Keratinocyte (primary cell): ENCODE results near the gene MAP7. TPM values are rescaled to one million over a fixed set of nuclear protein-coding genes. Genes with fewer than 3 reads are reported as not detected.

Experiments
- DNase-seq: peaks from one replicate; pipeline ENCODE4 v3.0.0-alpha.2; 2011; ENCODE audit warnings: low read depth, missing footprints, low spot score
- FAIRE-seq: peaks from 2 replicates; lab custom pipeline; 2011; peaks lifted over from hg19 to GRCh38; lab: Jason Lieb, UNC
- H2AFZ ChIP-seq: 2 replicates; pipeline ENCODE4 v1.6.0; 2012; ENCODE audit warnings: low read length, control low read depth, inconsistent platforms; ENCODE audit not compliant: control insufficient read depth
- H3K27ac ChIP-seq: 2 replicates; pipeline ENCODE4 v1.5.1; 2011; ENCODE audit warnings: low read length; ENCODE audit not compliant: control insufficient read depth, insufficient read depth
- H3K27me3 ChIP-seq: 3 replicates; pipeline ENCODE4 v1.6.0; 2011; ENCODE audit warnings: low read length; ENCODE audit not compliant: control insufficient read depth, insufficient read depth; ENCODE audit errors: extremely low read depth
- H3K36me3 ChIP-seq, 2 experiments: 2 replicates in 1 of 2; 3 replicates in 1 of 2; pipeline ENCODE4 v1.5.1; 2011; ENCODE audit warnings: low read length in 2 of 2, mild to moderate bottlenecking in 1 of 2; ENCODE audit not compliant: control insufficient read depth in 2 of 2, insufficient read depth in 2 of 2; ENCODE audit errors: extremely low read depth in 1 of 2
- H3K4me1 ChIP-seq: 3 replicates; pipeline ENCODE4 v1.5.1; 2011; ENCODE audit warnings: low read length; ENCODE audit not compliant: control insufficient read depth, insufficient read depth; ENCODE audit errors: extremely low read depth
- H3K4me2 ChIP-seq: 3 replicates; pipeline ENCODE4 v1.6.0; 2011; ENCODE audit warnings: low read depth, low read length; ENCODE audit not compliant: control insufficient read depth, insufficient read depth; ENCODE audit errors: extremely low read depth
- H3K4me3 ChIP-seq, 3 experiments: fragments of 200-600 bp in 1 of 3; sonication (generic) in 1 of 3; 2 replicates in 2 of 3; 3 replicates in 1 of 3; pipeline ENCODE4 v1.5.1; 2011 to 2016; ENCODE audit warnings: low read length in 3 of 3, mild to moderate bottlenecking in 3 of 3, control low read depth in 2 of 3, inconsistent platforms in 1 of 3, low read depth in 1 of 3, mixed read lengths in 1 of 3, mixed run types in 1 of 3, moderate library complexity in 1 of 3; ENCODE audit not compliant: control insufficient read depth in 2 of 3, insufficient read depth in 2 of 3; ENCODE audit errors: extremely low read depth in 1 of 3
- H3K79me2 ChIP-seq: 2 replicates; pipeline ENCODE4 v1.6.0; 2012; ENCODE audit warnings: low read length; ENCODE audit not compliant: control insufficient read depth, insufficient read depth
- H3K9ac ChIP-seq: 3 replicates; pipeline ENCODE4 v1.6.0; 2011; ENCODE audit warnings: low read length; ENCODE audit not compliant: control insufficient read depth, insufficient read depth; ENCODE audit errors: extremely low read depth
- H3K9me1 ChIP-seq: 3 replicates; pipeline ENCODE4 v1.6.0; 2011; ENCODE audit warnings: low read length; ENCODE audit not compliant: control insufficient read depth, insufficient read depth; ENCODE audit errors: extremely low read depth
- H3K9me3 ChIP-seq: 2 replicates; pipeline ENCODE4 v1.5.1; 2012; ENCODE audit warnings: low read depth, low read length; ENCODE audit not compliant: control insufficient read depth
- H4K20me1 ChIP-seq: 3 replicates; pipeline ENCODE4 v1.6.0; 2011; ENCODE audit warnings: low read length; ENCODE audit not compliant: control insufficient read depth, insufficient read depth; ENCODE audit errors: extremely low read depth
- EZH2 ChIP-seq: IDR thresholded peaks from one replicate; pipeline ENCODE4 v1.6.1; 2012; ENCODE audit warnings: inconsistent platforms, mild to moderate bottlenecking, low read length, moderate library complexity
- dilution Hi-C: fragments of 300-500 bp; cut with MboI; formaldehyde crosslinking; loops from one replicate; pipeline ENCODE4 v1.7.0; 2020; ENCODE audit warnings: low sequenced_read_pairs; ENCODE audit not compliant: extremely low pct_ligation_motif_present
- polyA plus RNA-seq, 5 experiments: library from polyadenylated mRNA; depleted of rRNA in 3 of 5; stranded (reverse) in 3 of 5; stranded (forward) in 1 of 5; unstranded in 1 of 5; fragments of >200 nt; gene quantifications; 1 replicate in 1 of 5; 2 replicates in 3 of 5; 3 replicates in 1 of 5; pipeline versions ENCODE4 v1.2.1 to v1.2.3, GENCODE V29; 2011 to 2012; ENCODE audit warnings: missing spikeins in 2 of 5, low read depth in 1 of 5, low replicate concordance in 1 of 5
- TF ChIP-seq, protein P1 (sequence below), 3 experiments: IDR thresholded peaks in 1 of 3; conservative IDR thresholded peaks in 1 of 3; optimal IDR thresholded peaks in 1 of 3; 2 replicates in 2 of 3; 3 replicates in 1 of 3; pipeline versions ENCODE3 to v1.5.1; 2011; ENCODE audit warnings: low read length in 3 of 3, mild to moderate bottlenecking in 3 of 3, moderate library complexity in 2 of 3, control low read depth in 1 of 3, inconsistent platforms in 1 of 3; ENCODE audit not compliant: insufficient read depth in 2 of 3; ENCODE audit errors: extremely low read depth in 1 of 3

The MAP7 gene
- polyA plus RNA-seq, 1 donor (not counting 4 experiments of a cell fraction or from before 2014, with no cell fraction given): 11.8 TPM

DNA sequence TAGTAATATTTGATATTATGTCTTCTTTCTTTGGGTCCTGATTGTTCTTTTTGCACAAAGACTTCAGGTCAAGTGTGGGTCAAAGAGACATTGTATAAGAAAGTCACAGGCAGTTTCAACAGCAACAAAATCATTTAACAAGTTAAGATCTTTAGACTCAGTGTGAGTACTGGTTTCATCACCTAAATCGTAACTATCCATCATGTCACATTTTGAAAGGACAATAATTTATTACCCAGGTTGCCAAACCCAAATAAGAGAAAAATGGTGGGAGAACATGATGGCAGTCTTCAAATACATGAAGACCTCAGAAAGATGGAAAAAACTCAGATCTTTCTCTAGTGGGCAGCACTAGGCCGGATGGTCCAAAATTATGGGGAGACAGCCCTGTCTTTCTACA lies 205.1 kb downstream of the MAP7 start:
- Histone ChIP-seq H4K20me1 (no peaks in the 10 kb centered on the region), H3K36me3 (peaks cover 0 to 10% of the 10 kb centered on the region in 2 experiments), H3K4me2 (no peak overlapping the region), H3K4me1 (peaks cover 8% of the 10 kb centered on the region), H3K9me1 (no peaks in the 10 kb centered on the region), H3K4me3 (no peak overlapping the region), H3K27ac (no peak overlapping the region), H3K79me2 (no peaks in the 10 kb centered on the region), H3K9ac (no peak overlapping the region), H3K9me3 (no peaks in the 10 kb centered on the region), H2AFZ (no peak overlapping the region), H3K27me3 (no peaks in the 10 kb centered on the region)
- no peak for TF ChIP-seq EZH2
- TF ChIP-seq, protein P1, sequence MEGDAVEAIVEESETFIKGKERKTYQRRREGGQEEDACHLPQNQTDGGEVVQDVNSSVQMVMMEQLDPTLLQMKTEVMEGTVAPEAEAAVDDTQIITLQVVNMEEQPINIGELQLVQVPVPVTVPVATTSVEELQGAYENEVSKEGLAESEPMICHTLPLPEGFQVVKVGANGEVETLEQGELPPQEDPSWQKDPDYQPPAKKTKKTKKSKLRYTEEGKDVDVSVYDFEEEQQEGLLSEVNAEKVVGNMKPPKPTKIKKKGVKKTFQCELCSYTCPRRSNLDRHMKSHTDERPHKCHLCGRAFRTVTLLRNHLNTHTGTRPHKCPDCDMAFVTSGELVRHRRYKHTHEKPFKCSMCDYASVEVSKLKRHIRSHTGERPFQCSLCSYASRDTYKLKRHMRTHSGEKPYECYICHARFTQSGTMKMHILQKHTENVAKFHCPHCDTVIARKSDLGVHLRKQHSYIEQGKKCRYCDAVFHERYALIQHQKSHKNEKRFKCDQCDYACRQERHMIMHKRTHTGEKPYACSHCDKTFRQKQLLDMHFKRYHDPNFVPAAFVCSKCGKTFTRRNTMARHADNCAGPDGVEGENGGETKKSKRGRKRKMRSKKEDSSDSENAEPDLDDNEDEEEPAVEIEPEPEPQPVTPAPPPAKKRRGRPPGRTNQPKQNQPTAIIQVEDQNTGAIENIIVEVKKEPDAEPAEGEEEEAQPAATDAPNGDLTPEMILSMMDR (optimal IDR thresholded peaks at IDR 0.05 in 1 of 3, IDR thresholded peaks at IDR 0.05 in 1 of 3, conservative IDR thresholded peaks at IDR 0.05 in 1 of 3; ENCODE audit: extremely low read depth in 1 of 3, insufficient read depth in 2 of 3, low read length in 3 of 3): no peak
- no peak for FAIRE-seq
- no peak for DNase-seq
- dilution Hi-C loops: no loop called here

DNA sequence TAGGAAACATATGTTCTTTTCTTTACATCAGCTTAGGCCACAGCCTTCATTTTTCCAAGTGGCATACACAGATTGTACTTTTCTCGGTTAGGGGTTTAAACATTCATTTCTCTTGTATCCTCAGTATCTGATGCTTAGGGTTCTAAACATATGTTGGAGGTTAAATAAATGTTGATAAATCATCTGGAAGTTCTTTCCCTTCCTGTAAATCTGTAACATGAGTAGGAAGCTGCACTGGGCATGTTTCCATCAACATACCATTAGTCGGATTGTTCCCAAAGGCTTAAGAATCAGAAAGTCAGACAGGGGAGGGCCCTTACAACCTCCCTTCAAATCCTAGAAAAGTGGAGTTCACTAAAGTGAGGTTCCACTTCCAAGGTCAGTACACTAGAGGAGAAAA lies 205.8 kb downstream of the MAP7 start:
- Histone ChIP-seq H3K4me1 (peaks cover 8% of the 10 kb centered on the region), H3K27me3 (no peaks in the 10 kb centered on the region), H3K9me1 (no peaks in the 10 kb centered on the region), H3K36me3 (peaks cover 0 to 10% of the 10 kb centered on the region in 2 experiments), H3K9me3 (no peaks in the 10 kb centered on the region), H4K20me1 (no peaks in the 10 kb centered on the region), H3K79me2 (no peaks in the 10 kb centered on the region), H3K27ac (no peak overlapping the region), H2AFZ (no peak overlapping the region), H3K9ac (no peak overlapping the region), H3K4me2 (no peak overlapping the region), H3K4me3 (no peak overlapping the region)
- no peak for DNase-seq
- dilution Hi-C loops: no loop called here
- TF ChIP-seq, protein P1 (optimal IDR thresholded peaks at IDR 0.05 in 1 of 3, IDR thresholded peaks at IDR 0.05 in 1 of 3, conservative IDR thresholded peaks at IDR 0.05 in 1 of 3; ENCODE audit: extremely low read depth in 1 of 3, insufficient read depth in 2 of 3, low read length in 3 of 3): no peak
- no peak for TF ChIP-seq EZH2
- no peak for FAIRE-seq
